Right cardiac atrium (tissue), 5 donors: Measurements from ENCODE around the gene GALNT16. TPM values are rescaled to one million over a fixed set of nuclear protein-coding genes. Genes with fewer than 3 reads are reported as not detected.

Experiments
- ATAC-seq, 2 donors: fragments of 200-7000 bp; cut with Tn5 transposase; one replicate each; pipeline versions ENCODE4 v1.8.0 to v1.9.1; 2020; ENCODE audit warnings: moderate library complexity in 2 of 2, mild to moderate bottlenecking in 1 of 2
- DNase-seq, 3 donors: peaks; one replicate each; pipeline ENCODE4 v3.0.0-alpha.2; 2020
- H3K27ac ChIP-seq: one replicate; pipeline ENCODE4 v1.5.1; 2013; ENCODE audit warnings: mild to moderate bottlenecking, low read length, control low read depth, moderate library complexity
- H3K27me3 ChIP-seq: one replicate; pipeline ENCODE4 v1.6.1; 2013; ENCODE audit not compliant: control insufficient read depth, insufficient read depth
- H3K4me1 ChIP-seq: one replicate; pipeline ENCODE4 v1.6.1; 2013; ENCODE audit warnings: low read length; ENCODE audit not compliant: control insufficient read depth, insufficient read depth
- H3K4me3 ChIP-seq: one replicate; pipeline ENCODE4 v1.5.1; 2013; ENCODE audit warnings: low read length, control low read depth
- H3K9me3 ChIP-seq: one replicate; pipeline ENCODE4 v1.6.1; 2013; ENCODE audit warnings: low read length; ENCODE audit not compliant: control insufficient read depth
- WGBS: extraction: QIAGEN DNeasy Blood & Tissue Kit; methylation state at CpG from one replicate; pipeline ENCODE4 v1.1.7; 2013; 5-methylcytosine and 5-hydroxymethylcytosine counted together
- intact Hi-C, 4 donors: fragments of 100-400 bp; cut with DNase I; formaldehyde crosslinking; loops; one replicate each; pipeline versions ENCODE4 v1.11.0 to v1.14.0; 2022 to 2023
- polyA plus RNA-seq: library from polyadenylated mRNA; stranded (reverse); fragments of 200-250 nt; gene quantifications from one replicate; pipeline ENCODE4 v1.2.3, GENCODE V29; 2013
- total RNA-seq, 4 donors: library from RNA; stranded (reverse); fragmentation: NEBNext Ultra II Directional; extraction: Animal tissue kit (Norgen Biotek cat#: 25700); gene quantifications; one replicate each; pipeline ENCODE4 v1.2.1, GENCODE V29; 2021
- donor health status: healthy with polysubstance abuse.
- donor health status: DM: no; HTN: yes; CAD: no.
- donor health status: DM: no; HTN: no; CAD: no.
- donor health status: DM: no; HTN: yes; CAD: no; lungs with severe emphysema.
- donor health status: DM: yes; HTN: yes; CAD: no.

GALNT16 gene
- total and polyA plus RNA-seq, 5 donors = 24.3 to 50.9 (median 33.5) TPM

DNA sequence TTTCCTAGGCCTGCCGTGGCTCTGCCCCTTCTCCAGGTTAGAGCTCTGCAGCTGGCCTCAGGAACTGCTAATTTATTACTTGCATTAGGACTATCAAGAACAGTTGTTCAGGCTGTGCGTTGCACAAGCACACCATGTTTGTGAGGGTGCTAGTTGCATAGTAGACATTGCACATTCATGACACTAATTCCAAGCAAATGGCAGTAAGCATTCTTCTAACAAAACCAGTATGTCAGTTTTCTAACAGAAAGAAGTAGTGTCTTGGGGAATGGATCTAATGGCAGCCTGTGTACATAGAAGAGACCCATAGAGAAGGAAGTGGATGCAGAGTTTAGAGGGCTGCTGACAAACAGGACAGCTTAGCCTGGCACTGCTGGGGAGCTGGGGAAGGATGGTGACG lies 84.2 kb downstream of the GALNT16 start:
- ATAC-seq = no peak
- Histone ChIP-seq H3K4me1 (no peaks in the 10 kb centered on the region), H3K9me3 (no peaks in the 10 kb centered on the region), H3K4me3 (no peak overlapping the region), H3K27me3 (no peaks in the 10 kb centered on the region), H3K27ac (no peak overlapping the region)
- 88% methylated on average over 3 of the region's 3 CpGs for WGBS
- DNase-seq = no peak
- intact Hi-C loops = loop anchor here in 1 of 4 donors (10.0 kb wide), 1 partner anchor 99 kb away; no protein-coding TSS in a partner anchor

DNA sequence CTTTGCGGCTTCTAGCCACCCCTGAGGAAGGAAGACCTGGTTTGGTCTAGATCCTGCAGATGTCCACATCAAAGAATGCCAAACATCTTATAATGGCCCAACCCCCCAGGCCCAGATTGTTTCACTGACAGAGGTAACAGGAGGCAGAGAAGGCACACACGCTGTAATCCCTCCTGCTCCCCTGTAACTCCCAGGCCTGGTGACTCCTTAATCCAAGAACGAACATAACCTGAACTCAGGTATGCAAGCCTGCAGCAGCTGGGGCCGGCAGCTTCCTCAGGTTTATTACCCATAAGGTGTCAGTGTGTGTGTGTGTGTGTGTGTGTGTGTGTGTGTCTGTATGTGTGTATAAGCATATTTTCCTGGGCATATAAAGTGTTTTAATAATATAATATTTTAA lies 85.4 kb downstream of the GALNT16 start:
- ATAC-seq (no peak), DNase-seq (no peak)
- Histone ChIP-seq H3K4me3 (no peak overlapping the region), H3K27ac (no peak overlapping the region), H3K27me3 (no peaks in the 10 kb centered on the region), H3K9me3 (no peaks in the 10 kb centered on the region), H3K4me1 (no peaks in the 10 kb centered on the region)
- 59% methylated on average over 4 of the region's 4 CpGs for WGBS
- intact Hi-C loops = loop anchor here in 2 of 4 donors (5.0 to 10.0 kb wide), 3 partner anchors 88 to 103 kb away; no protein-coding TSS in a partner anchor

DNA sequence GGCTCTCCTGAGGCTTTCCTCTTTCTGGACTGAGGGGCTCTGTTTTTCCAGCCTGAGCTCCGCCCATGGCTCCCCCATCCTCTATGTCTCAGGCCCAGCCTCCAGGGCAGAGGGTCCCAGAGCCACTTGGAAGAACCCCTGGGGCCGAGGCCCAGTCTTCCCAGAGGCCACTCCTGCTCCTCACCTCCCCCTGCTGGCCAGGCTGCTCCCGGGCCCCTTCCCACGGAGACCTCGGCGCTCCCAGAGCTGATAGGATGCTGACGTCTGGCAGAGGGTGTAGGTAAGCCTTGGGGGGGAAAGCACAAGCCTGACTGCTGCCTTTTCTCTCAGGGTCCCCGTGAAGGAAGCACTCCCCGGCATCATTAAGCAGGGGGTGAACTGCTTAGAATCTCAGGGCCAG lies 86.8 kb downstream of the GALNT16 start:
- 28% methylated on average over 9 of the region's 9 CpGs for WGBS

DNA sequence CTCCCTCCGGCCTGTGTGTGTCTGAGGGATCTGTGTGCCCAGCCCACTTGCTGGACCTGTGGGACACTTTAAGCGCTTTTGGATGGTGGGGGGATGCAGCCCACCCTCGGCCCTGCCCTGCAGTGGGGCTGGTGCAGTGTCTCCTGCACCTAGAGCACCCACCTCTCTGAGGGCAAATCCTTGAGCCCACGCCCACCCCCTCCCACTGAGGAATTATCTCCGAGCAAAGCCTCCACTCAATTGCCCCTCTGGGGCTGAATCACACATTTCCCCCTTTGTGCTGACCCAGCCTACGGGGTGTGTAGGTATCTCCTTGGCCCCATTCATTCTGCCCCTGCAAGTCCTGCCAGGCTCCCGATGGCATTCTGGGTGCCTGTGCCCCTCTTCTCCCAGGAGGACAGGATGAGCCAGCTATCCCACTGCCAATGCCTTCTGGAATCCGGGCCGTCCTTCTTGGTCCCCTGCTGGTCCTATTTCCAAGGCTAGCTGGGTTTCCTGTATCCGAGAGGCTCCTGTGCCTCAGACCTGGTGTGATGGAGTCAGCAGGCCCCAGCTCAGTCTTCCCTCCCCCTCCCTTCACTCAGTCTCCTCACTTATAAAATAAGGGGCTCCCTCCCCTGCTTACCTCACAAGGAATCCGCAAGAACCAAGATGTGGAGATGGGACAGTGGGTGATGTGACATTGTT lies 89.3 kb downstream of the GALNT16 start:
- no peaks in the 10 kb centered on the region for H3K27me3 ChIP-seq
- no peak for DNase-seq
- intact Hi-C loops = loop anchor here in 2 of 4 donors (5.0 to 10.0 kb wide), 3 partner anchors 92 to 107 kb away; no protein-coding TSS in a partner anchor
- H3K27ac ChIP-seq = no peak overlapping the region
- WGBS = 84% methylated on average over 11 of the region's 11 CpGs
- ATAC-seq = no peak
- no peaks in the 10 kb centered on the region for H3K4me1 ChIP-seq
- no peaks in the 10 kb centered on the region for H3K9me3 ChIP-seq
- H3K4me3 ChIP-seq = no peak overlapping the region

More for the DNA sequence above, 86.8 kb downstream of the GALNT16 start:
- intact Hi-C loops = loop anchor here in 2 of 4 donors (5.0 to 10.0 kb wide), 3 partner anchors 89 to 104 kb away; no protein-coding TSS in a partner anchor
- Histone ChIP-seq H3K27me3 (no peaks in the 10 kb centered on the region), H3K4me3 (no peak overlapping the region), H3K9me3 (no peaks in the 10 kb centered on the region), H3K27ac (no peak overlapping the region), H3K4me1 (no peaks in the 10 kb centered on the region)
- DNase-seq (peak; percentile 34 to 78 (median 74)), ATAC-seq (peak; percentile 25 to 33)

DNA sequence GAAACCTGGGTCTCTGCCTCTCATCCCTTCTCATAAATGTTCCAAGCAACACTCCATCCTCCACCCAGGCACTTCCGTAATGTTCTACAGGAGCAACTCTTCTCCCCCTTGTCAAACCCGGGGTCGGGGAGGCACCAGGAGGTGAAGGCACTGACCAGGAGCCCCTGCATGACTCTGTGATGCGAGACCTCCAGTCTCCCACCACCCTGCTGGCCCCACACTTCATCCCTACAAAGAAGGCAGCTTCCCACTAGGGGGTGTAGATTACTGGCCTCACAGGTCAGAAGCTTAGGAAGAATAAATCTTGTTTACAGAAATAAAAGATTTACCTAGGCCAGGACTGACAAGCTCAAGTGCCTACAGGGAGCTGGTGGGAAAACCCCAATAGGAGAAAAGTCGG lies 90.9 kb downstream of the GALNT16 start:
- Histone ChIP-seq H3K27ac (no peak overlapping the region), H3K9me3 (no peaks in the 10 kb centered on the region), H3K4me1 (no peaks in the 10 kb centered on the region), H3K4me3 (no peak overlapping the region), H3K27me3 (no peaks in the 10 kb centered on the region)
- 75% methylated on average over 5 of the region's 5 CpGs for WGBS
- DNase-seq (no peak), ATAC-seq (no peak)
- intact Hi-C loops = no loop called here

DNA sequence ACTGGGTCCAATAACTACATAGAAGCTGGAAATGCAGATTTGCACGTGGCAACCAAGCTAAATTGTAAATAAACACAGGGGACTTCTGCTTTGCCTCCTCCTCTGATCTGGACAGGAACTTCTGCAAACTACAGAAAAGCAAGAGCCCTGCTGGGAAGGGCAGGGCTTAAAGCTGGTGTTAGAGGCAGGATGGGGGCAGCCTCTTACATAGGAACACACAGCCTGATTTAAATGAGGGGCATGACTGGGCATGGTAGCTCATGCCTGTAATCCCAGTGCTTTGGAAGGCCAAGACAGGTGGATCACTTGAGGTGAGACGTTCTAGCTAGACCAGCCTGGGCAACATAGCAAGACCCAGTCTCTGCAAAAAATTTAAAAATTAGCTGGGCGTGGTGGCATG lies 91.4 kb downstream of the GALNT16 start:
- Histone ChIP-seq H3K9me3 (no peaks in the 10 kb centered on the region), H3K27me3 (no peaks in the 10 kb centered on the region), H3K4me1 (peaks cover 2% of the 10 kb centered on the region), H3K4me3 (no peak overlapping the region), H3K27ac (no peak overlapping the region)
- DNase-seq (no peak), ATAC-seq (no peak)
- WGBS = 66% methylated on average over 3 of the region's 3 CpGs
- intact Hi-C loops = no loop called here

DNA sequence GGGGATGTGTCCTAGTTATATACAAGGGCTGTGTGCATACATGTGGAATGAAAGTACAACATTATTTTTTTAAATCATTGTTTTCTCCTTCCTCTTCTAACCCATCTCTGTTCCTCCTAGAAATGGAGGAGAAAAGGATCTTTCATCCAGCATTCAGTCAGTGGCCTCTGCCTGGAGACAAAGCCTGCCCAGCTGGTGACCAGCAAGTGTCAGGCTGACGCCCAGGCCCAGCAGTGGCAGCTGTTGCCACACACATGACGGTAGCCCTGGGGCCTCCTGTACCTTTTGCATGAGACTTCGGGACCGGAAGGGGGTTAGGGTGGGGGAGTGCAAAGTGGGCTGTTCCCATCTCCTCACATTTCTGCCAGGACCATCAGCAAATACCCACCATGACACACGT lies 92.0 kb downstream of the GALNT16 start:
- intact Hi-C loops = no loop called here
- H3K27me3 ChIP-seq = no peaks in the 10 kb centered on the region
- no peak overlapping the region for H3K4me3 ChIP-seq
- peaks cover 2% of the 10 kb centered on the region for H3K4me1 ChIP-seq
- WGBS = 78% methylated on average over 5 of the region's 5 CpGs
- no peak overlapping the region for H3K27ac ChIP-seq
- no peaks in the 10 kb centered on the region for H3K9me3 ChIP-seq
- ATAC-seq = no peak
- no peak for DNase-seq

DNA sequence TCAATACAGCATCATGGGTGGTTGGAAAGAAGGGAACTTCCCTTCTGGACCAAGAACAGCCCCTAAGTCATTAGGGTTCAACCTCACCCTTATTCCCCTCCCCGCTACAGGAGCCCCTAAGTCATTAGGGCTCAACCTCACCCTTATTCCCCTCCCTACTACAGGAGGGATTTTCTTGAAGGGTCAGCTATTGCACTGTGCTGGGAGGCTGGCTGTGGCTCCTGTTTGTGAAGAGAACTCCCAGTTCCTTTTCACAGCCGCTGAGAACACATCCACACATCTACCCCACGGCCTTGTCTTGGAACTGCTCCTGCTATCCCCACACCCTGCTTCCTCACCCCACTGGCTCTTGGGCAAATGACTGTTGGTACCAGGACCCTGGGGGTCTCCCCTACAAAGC lies 93.2 kb downstream of the GALNT16 start:
- no peak overlapping the region for H3K4me3 ChIP-seq
- peaks cover 2% of the 10 kb centered on the region for H3K4me1 ChIP-seq
- no peak overlapping the region for H3K27ac ChIP-seq
- no peaks in the 10 kb centered on the region for H3K27me3 ChIP-seq
- no peak for ATAC-seq
- WGBS = 86% methylated on average over 3 of the region's 3 CpGs
- no peaks in the 10 kb centered on the region for H3K9me3 ChIP-seq
- DNase-seq = no peak
- intact Hi-C loops = no loop called here

DNA sequence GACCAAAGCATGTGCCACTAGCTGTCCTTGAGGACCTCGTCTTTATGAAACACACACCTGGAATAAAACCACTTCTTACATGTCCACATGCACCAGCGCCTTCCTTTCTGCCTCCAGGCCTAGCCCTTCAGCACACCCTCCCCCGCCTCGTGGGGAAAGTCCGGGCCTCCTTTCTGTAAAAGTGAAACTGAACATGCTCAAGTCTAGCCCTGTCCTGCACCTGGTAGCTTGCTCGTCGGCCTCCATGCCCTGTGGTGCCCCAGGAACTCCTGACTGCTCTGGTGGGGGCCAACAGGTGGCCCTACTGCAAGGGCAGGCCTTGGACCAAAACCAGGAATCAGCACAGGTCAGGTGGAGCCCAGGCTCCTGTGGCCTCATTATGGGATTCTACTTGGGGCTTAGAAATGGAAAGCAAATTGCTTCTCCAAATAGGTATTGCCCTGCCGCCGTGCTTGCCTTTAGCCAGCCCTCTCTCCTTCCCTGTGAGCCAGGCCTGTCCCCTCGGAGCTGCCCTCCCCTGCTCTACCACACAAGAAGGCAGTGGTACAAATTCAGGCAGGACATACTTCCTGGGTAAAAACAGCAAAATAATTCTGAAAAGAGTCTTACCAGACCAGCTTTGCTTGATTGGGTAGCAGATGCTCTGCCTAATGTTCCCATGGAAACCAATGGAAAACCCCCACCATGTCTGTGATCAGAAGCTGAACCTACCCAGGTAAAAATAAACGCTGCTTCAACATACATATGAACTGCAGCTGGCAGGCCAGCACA lies 94.6 kb downstream of the GALNT16 start:
- 77% methylated on average over 11 of the region's 11 CpGs for WGBS
- H3K4me1 ChIP-seq = peaks cover 2% of the 10 kb centered on the region
- H3K27ac ChIP-seq = no peak overlapping the region
- intact Hi-C loops = no loop called here
- no peaks in the 10 kb centered on the region for H3K9me3 ChIP-seq
- no peaks in the 10 kb centered on the region for H3K27me3 ChIP-seq
- DNase-seq (no peak), ATAC-seq (no peak)
- no peak overlapping the region for H3K4me3 ChIP-seq

DNA sequence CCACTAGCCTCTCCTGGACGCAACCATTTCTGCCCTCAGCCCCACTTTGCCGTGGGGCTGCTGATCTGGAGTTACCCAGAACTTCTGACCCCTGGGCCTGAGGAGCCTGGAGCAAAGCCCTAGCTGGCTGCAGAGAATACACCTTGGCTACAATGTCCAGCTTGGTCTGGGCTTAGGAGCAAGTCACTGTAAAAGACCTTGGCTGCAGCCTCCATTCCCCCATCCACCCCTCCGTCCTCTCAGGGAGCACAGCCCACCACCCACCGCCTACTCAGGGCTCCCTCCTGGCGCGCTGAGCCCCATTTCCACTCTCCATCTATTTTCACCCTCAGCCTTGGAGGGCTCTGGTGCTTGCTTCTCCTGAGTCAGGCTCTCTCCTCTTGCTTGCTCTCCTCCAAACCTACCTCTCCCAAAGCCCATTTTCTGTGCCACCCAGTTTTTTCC lies 95.2 kb downstream of the GALNT16 start:
- H3K27me3 ChIP-seq = no peaks in the 10 kb centered on the region
- H3K9me3 ChIP-seq = no peaks in the 10 kb centered on the region
- DNase-seq (no peak), ATAC-seq (peak in 1 of 2 donors; percentile 11)
- 81% methylated on average over 6 of the region's 6 CpGs for WGBS
- intact Hi-C loops = no loop called here
- no peak overlapping the region for H3K4me3 ChIP-seq
- peaks cover 2% of the 10 kb centered on the region for H3K4me1 ChIP-seq
- no peak overlapping the region for H3K27ac ChIP-seq

DNA sequence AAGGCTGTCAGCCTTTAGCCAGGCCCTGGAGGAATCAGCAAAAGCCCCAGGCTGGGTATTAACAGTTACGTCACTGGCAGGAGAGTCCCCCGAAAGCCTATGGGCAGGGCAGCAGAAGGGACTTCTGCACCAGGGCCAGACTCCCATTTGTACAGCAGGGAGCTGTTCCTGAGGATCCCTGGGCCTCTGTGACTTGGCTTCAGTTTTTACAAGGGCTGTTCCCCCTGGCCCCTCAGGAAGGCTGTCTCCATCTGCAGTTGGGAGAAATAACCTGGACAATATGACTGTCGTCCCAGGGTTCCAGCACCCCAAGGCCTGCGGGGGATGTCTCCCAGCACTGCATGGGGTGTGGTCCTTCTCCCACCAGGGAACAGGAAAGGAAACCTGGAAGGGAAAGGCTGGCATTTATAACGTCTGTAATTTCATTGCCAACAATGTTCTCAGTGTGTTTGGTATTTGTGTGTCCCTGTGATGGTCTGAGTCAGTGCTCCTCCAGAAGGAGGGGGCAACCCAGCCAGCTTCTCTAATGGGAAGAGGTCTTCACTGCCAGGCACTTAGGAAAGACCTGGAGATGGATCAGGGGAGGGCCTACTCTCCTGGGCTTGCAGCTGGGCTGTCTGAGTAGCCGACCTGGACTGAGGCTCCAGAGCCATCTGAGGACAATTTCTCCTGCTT lies 95.8 kb downstream of the GALNT16 start:
- peak in 1 of 3 donors; percentile 66 for DNase-seq
- Histone ChIP-seq H3K4me1 (peaks cover 2% of the 10 kb centered on the region), H3K27ac (peak overlapping the region; percentile 9), H3K9me3 (no peaks in the 10 kb centered on the region), H3K27me3 (no peaks in the 10 kb centered on the region), H3K4me3 (no peak overlapping the region)
- peak; percentile 55 to 81 for ATAC-seq
- intact Hi-C loops = no loop called here
- 52% methylated on average over 6 of the region's 6 CpGs for WGBS
